Hematopoietic multipotent progenitor cell treated with erythropoietin and hydrocortisone succinate and interleukin-3 and kit ligand, for 15 days (in vitro differentiated cells): ENCODE measurements around the gene FAM3A.

ENCODE experiments used
- DNase-seq: peaks from one replicate; pipeline ENCODE4 v3.0.0-alpha.2; 2015; ENCODE audit warnings: low spot score

Gene FAM3A

DNA sequence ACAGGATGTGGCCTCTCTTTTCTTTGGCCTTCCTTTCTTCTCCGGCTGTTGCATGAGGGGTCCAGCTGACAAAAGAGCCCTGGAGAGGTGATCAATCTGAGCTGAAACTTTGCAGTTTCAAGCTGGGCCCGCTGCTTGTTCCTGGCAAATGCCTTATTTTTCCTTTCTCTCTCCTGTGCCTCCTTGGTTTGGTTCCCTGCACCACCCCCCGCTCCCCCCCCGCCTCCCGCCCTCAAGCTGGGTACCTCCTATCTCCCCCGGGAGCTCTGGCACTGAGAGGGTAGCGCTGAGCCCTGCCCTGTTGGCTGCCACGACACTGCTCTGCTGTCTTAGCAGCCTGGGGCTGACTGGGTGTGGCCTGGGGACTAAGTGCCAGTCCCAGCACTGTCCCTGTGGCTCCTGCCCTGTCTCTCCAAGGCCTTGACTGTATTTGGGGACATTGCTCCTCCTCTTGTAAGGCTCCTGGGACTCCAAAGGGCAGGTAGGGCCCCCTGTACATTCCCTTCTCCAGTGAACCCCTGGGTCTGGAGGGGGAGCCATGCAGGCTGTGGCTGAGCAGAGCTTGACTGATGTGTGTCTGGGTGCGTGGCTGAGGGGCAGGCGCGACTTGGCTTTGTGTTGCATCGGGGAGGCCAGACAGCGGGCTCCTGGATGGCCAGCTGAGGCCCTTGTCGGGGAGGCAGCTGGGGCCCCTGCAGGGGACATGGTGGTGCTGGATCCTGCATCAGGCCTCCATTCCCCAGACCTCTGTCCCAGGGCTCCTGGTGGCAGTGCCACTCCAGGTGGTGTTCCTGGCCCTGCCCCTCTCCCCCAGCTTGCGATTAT lies 56.9 kb downstream of the FAM3A start:
- DNase-seq: peak; percentile 54

DNA sequence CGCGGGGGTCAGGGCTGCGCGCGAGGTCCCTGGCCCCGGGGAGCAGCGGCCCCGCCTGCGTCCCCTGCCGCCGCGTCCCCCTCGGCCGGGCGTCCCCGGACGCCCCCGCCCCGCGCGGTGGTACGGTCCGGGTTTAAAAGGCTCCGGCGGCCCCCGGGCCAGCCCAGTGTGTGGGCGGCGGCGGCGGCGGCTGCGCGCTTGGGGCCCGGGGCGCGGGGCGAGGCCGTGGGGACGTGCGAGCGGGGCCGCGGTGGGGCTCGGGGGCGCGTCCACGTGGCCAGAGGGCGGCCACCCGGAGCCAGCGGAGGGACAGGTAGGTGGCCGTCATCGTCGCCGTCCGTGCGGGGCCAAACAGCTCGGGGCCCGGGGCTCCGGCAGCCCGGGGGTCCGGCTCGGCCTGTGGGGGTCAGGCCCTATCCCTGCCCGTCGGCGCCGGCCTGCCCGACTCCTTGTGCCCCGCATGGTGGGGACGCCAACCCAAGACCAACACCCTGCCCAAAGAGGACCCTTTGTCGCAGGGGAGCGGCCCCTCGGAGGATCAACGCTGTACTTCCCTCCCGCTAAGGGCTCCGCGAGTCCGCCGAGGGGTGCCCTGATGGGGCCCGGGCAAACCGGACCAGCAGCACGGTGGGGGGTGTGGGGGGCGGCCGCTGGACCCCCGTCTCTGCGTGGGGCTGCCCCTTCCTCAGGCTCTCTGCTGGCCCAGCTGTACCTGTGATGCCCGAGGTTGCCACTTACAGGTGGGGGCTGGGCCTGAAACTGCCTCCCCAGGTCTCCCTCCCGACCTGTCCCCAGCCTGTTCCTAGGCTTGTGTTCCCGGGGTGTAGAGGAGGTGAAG lies 57.7 kb downstream of the FAM3A start, which contains the start of gene PLXNA3:
Gene PLXNA3, plus strand, starts transcription at position 166 of the 838 bp plus-strand sequence. CDS start 1,903 bp downstream, outside the sequence.
- DNase-seq: no peak

- DNase-seq: no peak
These were observed 58.4 kb downstream of the FAM3A start for GRCh38 chrX:154457491-154458115.
